ENCODE results near the gene PLRG1. TPM values are rescaled to one million over a fixed set of nuclear protein-coding genes. Genes with fewer than 3 reads are reported as not detected.
A peak's percentile ranks its signal among the peaks of the same experiment; 100 is the strongest.
"Not testable (repeated sequence)": the region's sequence is repeated elsewhere in the genome, so short reads cannot be mapped to it uniquely, and the experiment has no call there.

Gene PLRG1
- 107 and 136 TPM in 2 replicates for total RNA-seq (2022)
- percentile 95 among the genes with signal in this experiment for Bru-seq, nascent RNA
- percentile 96 among the genes with signal in this experiment for BruChase-seq, experiment 1, labeled RNA remaining after a 6-hour chase
- percentile 94 among the genes with signal in this experiment for BruChase-seq, experiment 2, labeled RNA remaining after a 2-hour chase
- long read RNA-seq, transcript PLRG1-202 (15 exons, 3,351 nt) = major isoform, 287 of 341 reads
- long read RNA-seq, transcript PLRG1-201 (15 exons, 1,673 nt) = minor isoform, 12 of 341 reads
- long read RNA-seq, partial matches to known transcripts = 8 of 341 reads
- long read RNA-seq, other reads (novel, unspliced or antisense) = 34 of 341 reads

DNA sequence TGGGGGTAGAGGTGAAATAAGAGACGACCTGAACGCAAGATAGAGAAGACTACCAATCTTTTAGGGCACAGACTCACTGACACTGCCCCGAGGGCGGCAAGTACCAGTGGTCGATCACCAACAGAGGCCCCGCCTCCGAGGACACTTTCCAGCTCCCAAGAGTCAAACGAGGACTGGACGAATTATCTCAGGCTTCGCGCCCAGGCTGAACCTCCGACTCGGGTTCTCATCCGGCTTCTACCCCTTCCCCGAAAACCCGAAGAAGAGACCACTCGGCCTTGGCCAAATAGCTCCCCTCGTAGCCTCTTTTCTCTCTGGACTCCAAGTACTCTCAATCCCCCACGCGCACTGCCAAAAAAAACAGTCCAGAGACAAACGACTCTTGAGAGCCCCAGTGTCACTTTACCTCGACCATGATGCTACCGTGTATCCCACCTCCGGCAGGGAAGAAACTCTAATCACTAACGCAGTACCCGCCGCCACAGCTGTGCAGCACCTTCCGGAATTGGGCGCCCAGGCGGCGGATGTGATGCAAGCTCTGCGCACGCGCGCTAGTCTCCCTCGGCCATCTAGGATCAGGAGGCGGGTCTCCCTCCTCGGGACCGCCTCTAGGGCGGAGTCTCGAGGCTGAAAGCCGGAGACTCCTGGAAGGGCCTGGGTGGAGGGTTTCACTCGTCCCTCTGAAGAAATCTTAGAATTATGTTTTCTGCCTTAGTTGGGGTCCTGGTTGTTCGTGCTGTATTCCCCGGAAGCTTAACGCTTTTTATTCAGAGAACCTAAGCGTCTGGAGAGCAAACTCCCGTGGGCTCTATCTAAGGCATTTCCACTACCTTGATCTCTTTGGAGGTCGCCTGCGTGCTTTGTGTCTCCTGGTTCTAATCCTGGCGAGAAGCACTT lies at the start of gene PLRG1:
Gene PLRG1 (minus strand): TSS at position 507 of the 897 bp plus-strand sequence. CDS start 92 bp downstream, at position 415.
- H3K4me3 Mint-ChIP-seq (ENCODE audit: unreplicated experiment) = peak within 1 kb of the TSS; percentile 92
- intact Hi-C loops (cut with micrococcal nuclease) = loop anchor here (1.0 to 10.0 kb wide), 4 partner anchors 151 to 825 kb away; partner anchors contain the start of genes MAP9 and SFRP2
- no peaks in the 10 kb centered on the region for H3K9me3 Mint-ChIP-seq (ENCODE audit: unreplicated experiment)
- H3K4me1 Mint-ChIP-seq (ENCODE audit: insufficient read depth, unreplicated experiment) = peaks cover 13% of the 10 kb centered on the region
- H3K27ac Mint-ChIP-seq (ENCODE audit: low read depth, unreplicated experiment) = peak within 1 kb of the TSS; percentile 96
- POLR2A ChIA-PET = interaction anchor here (0.6 to 3.9 kb wide), 24 partner anchors 9 to 1500 kb away, joined by 3 to 50 read pairs (median 3); partner anchors contain the start of genes LRAT and TMEM131L
- H3K27me3 Mint-ChIP-seq (ENCODE audit: insufficient read depth, unreplicated experiment) = no peaks in the 10 kb centered on the region
- H3K36me3 Mint-ChIP-seq (ENCODE audit: insufficient read depth, unreplicated experiment) = peaks cover 20% of the 10 kb centered on the region
- BruUV-seq (replicated peaks) = TSS peak; percentile 62
- CTCF ChIA-PET = interaction anchor here (0.5 to 15.2 kb wide), 18 partner anchors 8 to 1657 kb away, joined by 3 to 935 read pairs (median 4); partner anchors contain the start of genes FGB and FGG
- TF ChIP-seq, protein P1, sequence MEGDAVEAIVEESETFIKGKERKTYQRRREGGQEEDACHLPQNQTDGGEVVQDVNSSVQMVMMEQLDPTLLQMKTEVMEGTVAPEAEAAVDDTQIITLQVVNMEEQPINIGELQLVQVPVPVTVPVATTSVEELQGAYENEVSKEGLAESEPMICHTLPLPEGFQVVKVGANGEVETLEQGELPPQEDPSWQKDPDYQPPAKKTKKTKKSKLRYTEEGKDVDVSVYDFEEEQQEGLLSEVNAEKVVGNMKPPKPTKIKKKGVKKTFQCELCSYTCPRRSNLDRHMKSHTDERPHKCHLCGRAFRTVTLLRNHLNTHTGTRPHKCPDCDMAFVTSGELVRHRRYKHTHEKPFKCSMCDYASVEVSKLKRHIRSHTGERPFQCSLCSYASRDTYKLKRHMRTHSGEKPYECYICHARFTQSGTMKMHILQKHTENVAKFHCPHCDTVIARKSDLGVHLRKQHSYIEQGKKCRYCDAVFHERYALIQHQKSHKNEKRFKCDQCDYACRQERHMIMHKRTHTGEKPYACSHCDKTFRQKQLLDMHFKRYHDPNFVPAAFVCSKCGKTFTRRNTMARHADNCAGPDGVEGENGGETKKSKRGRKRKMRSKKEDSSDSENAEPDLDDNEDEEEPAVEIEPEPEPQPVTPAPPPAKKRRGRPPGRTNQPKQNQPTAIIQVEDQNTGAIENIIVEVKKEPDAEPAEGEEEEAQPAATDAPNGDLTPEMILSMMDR (IDR thresholded peaks at IDR 0.05; ENCODE audit: unreplicated experiment) = no peak
- peak; percentile 96 for DNase-seq (ENCODE audit: unreplicated experiment)

DNA sequence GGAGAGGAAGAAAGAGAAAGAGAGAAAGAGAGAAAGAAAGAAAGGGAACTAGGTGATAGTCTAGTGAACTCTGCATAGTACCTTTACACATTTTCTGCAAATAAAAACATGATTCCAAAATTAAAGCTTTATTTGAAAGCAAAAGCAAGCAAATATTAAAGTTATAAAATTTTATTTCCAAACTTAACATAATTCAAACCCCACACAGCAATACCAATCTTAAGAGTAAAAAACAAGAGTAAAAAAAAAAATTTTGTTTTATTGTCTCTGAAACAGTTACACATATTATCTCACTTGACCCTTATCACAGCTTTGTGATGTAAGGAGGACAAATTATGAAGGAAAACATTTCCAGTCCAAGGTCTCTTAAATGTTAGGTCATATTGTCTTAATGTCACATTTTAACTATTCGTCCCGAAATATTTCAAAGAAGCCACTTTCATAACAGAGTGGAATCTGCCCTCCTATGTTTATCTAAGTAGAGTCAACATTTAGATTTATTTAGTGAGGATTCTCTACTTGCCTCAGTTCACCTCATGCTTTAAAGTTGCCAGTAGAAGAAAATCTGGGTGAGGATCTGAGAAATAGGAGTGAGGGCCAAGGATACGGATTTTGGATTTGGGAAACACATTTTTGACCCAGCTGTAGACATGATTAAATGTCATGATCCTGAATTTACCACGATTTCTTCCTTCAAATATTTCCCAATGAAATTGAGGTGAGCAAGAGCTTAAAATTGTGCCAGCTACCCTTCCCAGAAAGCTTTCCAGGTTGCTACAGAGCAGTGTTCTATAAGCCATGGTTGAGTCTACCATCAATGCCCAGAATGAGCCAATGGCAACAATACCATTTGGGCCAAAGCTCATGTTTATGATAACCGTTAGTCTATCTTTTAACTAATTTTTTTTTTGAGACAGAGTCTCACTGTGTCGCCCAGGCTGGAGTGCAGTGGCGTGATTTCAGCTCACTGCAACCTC lies 47.9 kb upstream of the PLRG1 start:
- no TSS peak for BruUV-seq (replicated peaks)
- intact Hi-C loops (cut with micrococcal nuclease) = no loop called here

DNA sequence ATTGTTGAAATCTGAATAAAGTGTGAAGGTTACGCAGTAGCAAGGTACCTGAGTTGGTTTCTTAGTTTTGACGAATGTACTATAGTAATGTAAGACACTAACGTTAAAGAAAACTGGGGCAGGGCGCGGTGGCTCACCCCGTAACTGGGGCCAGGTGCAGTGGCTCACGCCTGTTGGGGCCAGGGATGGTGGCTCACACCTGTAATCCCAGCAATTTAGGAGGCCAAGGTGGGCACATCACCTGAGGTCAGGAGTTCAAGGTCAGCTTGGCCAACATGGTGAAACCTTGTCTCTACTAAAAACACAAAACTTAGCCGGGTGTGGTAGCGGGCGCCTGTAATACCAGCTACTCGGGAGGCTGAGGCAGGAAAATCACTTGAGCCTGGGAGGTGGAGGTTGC lies 47.1 kb upstream of the PLRG1 start:
- ChIA-PET POLR2A (interaction anchor here (0.6 kb wide), 1 partner anchor 24 kb away, joined by 3 read pairs; no protein-coding TSS in a partner anchor), CTCF (interaction anchor here (0.6 to 1.8 kb wide), 2 partner anchors 22 to 41 kb away, joined by 4 to 5 read pairs; no protein-coding TSS in a partner anchor)
- BruUV-seq (replicated peaks); H3K4me3 Mint-ChIP-seq (ENCODE audit: unreplicated experiment); H3K36me3 Mint-ChIP-seq (ENCODE audit: insufficient read depth, unreplicated experiment); H3K27ac Mint-ChIP-seq (ENCODE audit: low read depth, unreplicated experiment); intact Hi-C loops (cut with micrococcal nuclease); DNase-seq (ENCODE audit: unreplicated experiment); H3K27me3 Mint-ChIP-seq (ENCODE audit: insufficient read depth, unreplicated experiment); H3K9me3 Mint-ChIP-seq (ENCODE audit: unreplicated experiment); H3K4me1 Mint-ChIP-seq (ENCODE audit: insufficient read depth, unreplicated experiment): not testable (repeated sequence)

More for the DNA sequence above, 47.9 kb upstream of the PLRG1 start:
- Mint-ChIP-seq H3K4me1 (ENCODE audit: insufficient read depth, unreplicated experiment) (peaks cover 12% of the 10 kb centered on the region), H3K4me3 (ENCODE audit: unreplicated experiment) (no peak overlapping the region), H3K36me3 (ENCODE audit: insufficient read depth, unreplicated experiment) (no peaks in the 10 kb centered on the region), H3K27ac (ENCODE audit: low read depth, unreplicated experiment) (no peak overlapping the region), H3K27me3 (ENCODE audit: insufficient read depth, unreplicated experiment) (no peaks in the 10 kb centered on the region), H3K9me3 (ENCODE audit: unreplicated experiment) (no peaks in the 10 kb centered on the region)
- CTCF ChIA-PET = interaction anchor here (0.6 to 1.8 kb wide), 4 partner anchors 21 to 40 kb away, joined by 3 to 7 read pairs (median 4); no protein-coding TSS in a partner anchor
- TF ChIP-seq, protein P1 (IDR thresholded peaks at IDR 0.05; ENCODE audit: unreplicated experiment) = no peak
- DNase-seq (ENCODE audit: unreplicated experiment) = no peak
- POLR2A ChIA-PET = interaction anchor here (0.6 kb wide), 2 partner anchors 25 to 110 kb away, joined by 3 read pairs; no protein-coding TSS in a partner anchor

DNA sequence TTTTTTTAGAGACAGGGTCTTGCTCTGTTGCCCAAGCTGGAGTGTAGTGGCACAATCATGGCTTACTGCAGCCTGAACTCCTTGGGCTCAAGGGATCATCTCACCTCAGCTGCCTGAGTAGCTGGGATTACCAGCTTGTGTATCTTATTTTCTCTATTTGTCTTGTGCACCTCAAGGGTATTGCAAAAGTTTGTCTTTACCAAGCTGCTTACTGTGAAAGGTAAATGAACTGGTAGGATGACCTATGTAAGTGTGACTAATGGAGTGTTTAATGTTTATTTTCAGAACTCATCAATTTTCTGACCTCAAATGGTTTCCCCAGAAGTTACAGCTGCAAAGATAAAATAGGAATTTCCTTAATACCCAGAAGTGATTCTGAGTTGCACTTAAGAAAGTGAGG lies 45.6 kb upstream of the PLRG1 start:
- no TSS peak for BruUV-seq (replicated peaks)
- TF ChIP-seq, protein P1 (IDR thresholded peaks at IDR 0.05; ENCODE audit: unreplicated experiment) = no peak
- H3K27ac Mint-ChIP-seq (ENCODE audit: low read depth, unreplicated experiment) = no peak overlapping the region
- no peaks in the 10 kb centered on the region for H3K9me3 Mint-ChIP-seq (ENCODE audit: unreplicated experiment)
- H3K36me3 Mint-ChIP-seq (ENCODE audit: insufficient read depth, unreplicated experiment) = no peaks in the 10 kb centered on the region
- peaks cover 5% of the 10 kb centered on the region for H3K4me1 Mint-ChIP-seq (ENCODE audit: insufficient read depth, unreplicated experiment)
- intact Hi-C loops (cut with micrococcal nuclease) = no loop called here
- H3K4me3 Mint-ChIP-seq (ENCODE audit: unreplicated experiment) = no peak overlapping the region
- H3K27me3 Mint-ChIP-seq (ENCODE audit: insufficient read depth, unreplicated experiment) = no peaks in the 10 kb centered on the region
- ChIA-PET POLR2A (interaction anchor here (0.8 to 1.6 kb wide), 2 partner anchors 23 to 45 kb away, joined by 3 to 4 read pairs; partner anchors contain the start of gene PLRG1), CTCF (interaction anchor here (1.0 to 7.3 kb wide), 4 partner anchors 8 to 36 kb away, joined by 3 to 53 read pairs (median 10); no protein-coding TSS in a partner anchor)
- DNase-seq (ENCODE audit: unreplicated experiment) = peak; percentile 35

DNA sequence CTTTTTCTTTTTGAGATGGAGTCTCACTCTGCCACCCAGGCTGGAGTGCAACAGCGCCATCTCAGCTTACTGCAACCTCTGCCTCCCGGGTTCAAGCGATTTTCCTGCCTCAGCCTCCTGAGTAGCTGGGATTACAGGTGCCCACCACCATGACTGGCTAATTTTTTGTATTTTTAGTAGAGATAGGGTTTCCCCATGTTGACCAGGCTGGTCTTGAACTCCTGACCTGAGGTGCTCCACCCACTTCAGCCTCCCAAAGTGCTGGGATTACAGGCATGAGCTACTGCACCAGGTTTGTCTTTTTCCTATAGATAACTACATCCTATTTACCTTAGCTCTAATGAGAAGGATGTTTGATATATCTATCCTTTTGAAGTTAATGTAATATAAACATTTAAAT lies 44.1 kb upstream of the PLRG1 start:
- intact Hi-C loops (cut with micrococcal nuclease); H3K36me3 Mint-ChIP-seq (ENCODE audit: insufficient read depth, unreplicated experiment); H3K4me1 Mint-ChIP-seq (ENCODE audit: insufficient read depth, unreplicated experiment); POLR2A ChIA-PET; DNase-seq (ENCODE audit: unreplicated experiment); H3K9me3 Mint-ChIP-seq (ENCODE audit: unreplicated experiment); H3K27ac Mint-ChIP-seq (ENCODE audit: low read depth, unreplicated experiment); H3K4me3 Mint-ChIP-seq (ENCODE audit: unreplicated experiment); H3K27me3 Mint-ChIP-seq (ENCODE audit: insufficient read depth, unreplicated experiment); BruUV-seq (replicated peaks): not testable (repeated sequence)
- CTCF ChIA-PET = interaction anchor here (0.8 to 7.3 kb wide), 8 partner anchors 15 to 213 kb away, joined by 3 to 53 read pairs (median 6); partner anchors contain the start of gene PLRG1
